GM21390 (cell line): Measurements from ENCODE around the gene FUT6.
"Not testable (repeated sequence)": the region's sequence is repeated elsewhere in the genome, so short reads cannot be mapped to it uniquely, and the experiment has no call there.

Experiments used
- ATAC-seq: cut with Tn5 transposase; IDR thresholded peaks from one replicate; pipeline ENCODE4 v1.9.1; 2021; ENCODE audit not compliant: unreplicated experiment

FUT6 gene

DNA sequence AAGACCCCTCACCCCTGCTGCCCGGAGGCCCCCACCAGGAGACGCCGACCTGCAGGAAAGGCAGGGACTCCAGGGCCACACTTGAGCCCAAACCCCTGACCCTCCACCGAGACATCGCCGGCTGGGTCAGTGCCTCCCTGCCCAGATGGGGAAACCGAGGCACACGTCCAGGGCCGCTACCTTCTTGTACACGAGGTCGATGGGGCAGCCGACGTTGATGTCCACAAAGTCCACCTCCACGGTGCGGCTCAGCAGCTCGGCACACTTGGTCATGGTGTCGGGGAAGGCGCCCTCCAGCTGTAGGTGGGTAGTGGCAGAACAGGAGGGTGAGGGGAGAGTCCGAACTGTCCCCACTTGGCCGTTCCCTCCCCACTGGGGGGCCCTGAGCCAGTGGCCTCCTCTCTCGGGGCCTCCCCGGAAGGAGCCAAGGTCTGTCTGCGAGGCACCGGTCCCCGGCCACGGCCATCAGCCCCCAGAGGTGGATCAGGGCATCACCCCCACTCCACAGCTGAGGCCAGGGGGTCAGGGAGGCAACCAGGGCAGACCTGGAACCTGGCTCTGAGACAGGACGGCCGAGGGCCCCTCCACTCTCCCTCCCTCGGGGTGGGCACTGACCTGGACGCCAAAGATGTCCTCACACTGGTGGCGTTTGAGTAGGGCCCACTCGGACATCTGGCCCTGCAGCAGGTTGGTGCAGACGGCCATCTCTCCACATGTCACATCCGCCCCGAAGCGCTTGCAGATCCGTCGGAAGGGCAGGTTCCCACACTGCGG is 51.9 kb downstream of the FUT6 start:
- ATAC-seq, result no peak

GRCh38 chr19:5786593-5787408 is 52.7 kb downstream of the FUT6 start:
- ATAC-seq, result no peak

DNA sequence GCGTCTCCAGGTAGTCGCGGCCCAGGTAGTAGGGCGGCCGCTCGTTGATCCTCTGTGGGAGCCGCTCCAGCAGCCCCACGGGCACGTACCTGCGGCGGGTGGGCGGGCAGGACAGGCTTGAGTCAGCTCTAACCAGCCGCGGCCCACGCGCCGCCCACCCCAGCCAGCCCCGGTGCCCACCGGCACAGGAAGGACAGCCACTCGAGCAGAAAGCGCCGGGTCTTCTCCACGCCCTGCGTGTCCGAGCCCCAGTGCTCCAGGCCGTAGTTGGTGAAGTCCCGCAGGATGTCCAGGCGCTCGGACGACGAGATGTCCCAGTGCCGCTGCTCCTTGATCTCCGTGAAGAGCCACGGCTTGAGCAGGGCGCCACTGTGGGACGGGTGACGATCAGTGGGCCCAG is 54.1 kb downstream of the FUT6 start:
- ATAC-seq, result no peak

DNA sequence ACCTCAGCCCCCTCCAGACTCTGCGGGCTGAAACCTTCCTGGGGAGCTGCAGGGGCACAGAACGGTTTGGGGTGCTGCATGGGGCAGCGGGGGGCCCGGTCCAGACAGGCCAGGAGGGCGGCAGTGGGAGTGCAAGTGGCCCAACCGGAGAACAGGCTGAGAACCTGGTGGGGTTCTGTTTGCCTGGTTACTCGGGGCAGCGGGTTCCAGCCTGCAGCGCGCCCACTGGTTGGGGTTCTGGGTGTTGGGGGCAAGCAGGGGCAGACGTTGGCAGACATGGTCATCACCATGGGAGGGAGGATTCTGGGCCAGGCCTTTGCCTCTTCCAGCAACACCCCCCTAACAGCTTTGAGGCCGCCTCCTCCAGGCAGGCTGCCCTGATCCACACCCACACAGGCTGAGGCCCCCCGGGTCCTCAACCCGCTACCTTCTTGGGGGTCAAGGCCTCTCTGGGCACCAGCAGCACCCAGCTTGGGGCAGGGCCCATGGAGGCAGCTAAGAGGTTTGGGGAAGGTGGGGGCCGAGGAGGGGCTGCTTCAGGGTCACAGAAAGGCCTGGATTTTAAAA is 54.8 kb downstream of the FUT6 start, which contains the start of gene PRR22:
Gene PRR22 (minus strand): TSS at position 166 of the 567 bp plus-strand sequence. CDS start 86 bp downstream, at position 80.
- ATAC-seq, result no peak

GRCh38 chr19:5782945-5783919 is 56.3 kb downstream of the FUT6 start:
- ATAC-seq, result no peak

DNA sequence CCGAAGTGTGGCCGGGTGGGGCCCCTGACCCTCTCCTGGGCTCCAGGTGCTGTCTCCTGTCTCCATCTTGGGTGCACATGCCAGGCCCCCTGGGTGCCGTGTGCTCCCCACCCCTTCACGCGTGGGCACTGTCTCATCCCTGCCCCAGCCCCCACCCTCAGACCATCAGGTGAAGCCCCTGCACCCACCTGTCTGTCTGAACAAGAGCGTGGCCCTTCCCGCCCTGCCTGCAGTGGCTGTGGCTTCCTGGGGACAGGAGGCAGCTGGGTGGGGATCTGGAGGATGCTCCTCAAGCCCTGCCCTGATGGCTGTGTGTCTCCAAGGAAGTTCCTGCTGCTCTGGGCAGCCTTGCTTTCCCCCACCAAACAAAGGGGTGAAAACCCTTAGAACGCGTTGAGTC is 57.2 kb downstream of the FUT6 start:
- ATAC-seq, result no peak

GRCh38 chr19:5780916-5781315 is 58.6 kb downstream of the FUT6 start:
- ATAC-seq, result not testable (repeated sequence)
